ENCODE measurements around the gene MLIP.

GRCh38 chr6:54094786-54095185 lies 16.5 kb upstream of the MLIP start:
- TF ChIP-seq, protein P1, sequence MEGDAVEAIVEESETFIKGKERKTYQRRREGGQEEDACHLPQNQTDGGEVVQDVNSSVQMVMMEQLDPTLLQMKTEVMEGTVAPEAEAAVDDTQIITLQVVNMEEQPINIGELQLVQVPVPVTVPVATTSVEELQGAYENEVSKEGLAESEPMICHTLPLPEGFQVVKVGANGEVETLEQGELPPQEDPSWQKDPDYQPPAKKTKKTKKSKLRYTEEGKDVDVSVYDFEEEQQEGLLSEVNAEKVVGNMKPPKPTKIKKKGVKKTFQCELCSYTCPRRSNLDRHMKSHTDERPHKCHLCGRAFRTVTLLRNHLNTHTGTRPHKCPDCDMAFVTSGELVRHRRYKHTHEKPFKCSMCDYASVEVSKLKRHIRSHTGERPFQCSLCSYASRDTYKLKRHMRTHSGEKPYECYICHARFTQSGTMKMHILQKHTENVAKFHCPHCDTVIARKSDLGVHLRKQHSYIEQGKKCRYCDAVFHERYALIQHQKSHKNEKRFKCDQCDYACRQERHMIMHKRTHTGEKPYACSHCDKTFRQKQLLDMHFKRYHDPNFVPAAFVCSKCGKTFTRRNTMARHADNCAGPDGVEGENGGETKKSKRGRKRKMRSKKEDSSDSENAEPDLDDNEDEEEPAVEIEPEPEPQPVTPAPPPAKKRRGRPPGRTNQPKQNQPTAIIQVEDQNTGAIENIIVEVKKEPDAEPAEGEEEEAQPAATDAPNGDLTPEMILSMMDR (IDR thresholded peaks at IDR 0.05) = no peak
- no peak for TF ChIP-seq ZFX (IDR thresholded peaks at IDR 0.05; ENCODE audit: borderline replicate concordance)

Measured in 22Rv1 (cell line).